PFSK-1 (cell line): ENCODE results near the gene HLF.

Experiments
- FOXP2 ChIP-seq: optimal IDR thresholded peaks from 2 replicates; pipeline ENCODE3; 2011; ENCODE audit warnings: borderline replicate concordance, control low read depth, inconsistent platforms; ENCODE audit not compliant: insufficient read depth; ENCODE audit errors: extremely low read length, extremely low read depth
- POLR2AphosphoS5 ChIP-seq: IDR thresholded peaks from 2 replicates; pipeline ENCODE4 v1.6.1; 2012; ENCODE audit warnings: low read depth, mild to moderate bottlenecking, control low read depth, low read length, moderate library complexity
- SIN3A ChIP-seq: IDR thresholded peaks from 2 replicates; pipeline ENCODE4 v1.6.1; 2012; ENCODE audit warnings: mild to moderate bottlenecking, low read length, moderate library complexity, borderline replicate concordance; ENCODE audit not compliant: insufficient read depth
- TAF1 ChIP-seq: IDR thresholded peaks from 2 replicates; pipeline ENCODE4 v1.6.1; 2012; ENCODE audit warnings: low read length, control low read depth, borderline replicate concordance; ENCODE audit not compliant: insufficient read depth
- TF ChIP-seq, protein P1 (sequence below), 2 experiments: IDR thresholded peaks; 2 replicates each; pipeline versions ENCODE4 v1.6.1 to v1.8.0; 2011 to 2012; ENCODE audit warnings: low read depth in 2 of 2, low read length in 2 of 2, control low read depth in 1 of 2, inconsistent platforms in 1 of 2, mild to moderate bottlenecking in 1 of 2, moderate library complexity in 1 of 2; ENCODE audit not compliant: insufficient read depth in 1 of 2

The HLF gene

DNA sequence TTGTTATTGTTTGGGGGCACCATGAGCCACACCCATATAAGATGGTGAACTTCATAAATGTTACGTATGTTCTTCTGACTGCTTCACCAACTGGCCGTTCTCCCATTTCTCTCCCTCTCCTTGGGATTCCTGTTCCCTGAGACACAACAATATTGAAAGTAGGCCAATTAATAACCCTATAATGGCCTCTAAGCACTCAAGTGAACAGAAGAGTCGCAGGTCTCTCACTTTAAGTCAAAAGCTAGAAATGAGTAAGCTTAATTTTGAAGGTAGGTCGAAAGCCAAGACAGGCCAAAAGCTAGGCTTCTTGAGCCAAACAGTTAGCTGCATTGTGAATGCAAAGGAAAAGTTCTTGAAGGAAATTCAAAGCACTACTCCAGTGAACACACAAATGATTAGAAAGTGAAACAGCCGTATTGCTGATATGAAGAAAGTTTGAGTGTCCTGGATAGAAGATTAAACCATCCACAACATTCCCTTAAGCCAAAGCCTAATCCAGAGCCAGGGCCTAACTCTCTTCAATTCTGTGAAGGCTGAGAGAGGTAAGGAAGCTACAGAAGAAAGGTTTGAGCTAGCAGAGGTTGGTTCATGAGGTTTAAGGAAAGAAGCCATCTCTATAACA is 25.8 kb downstream of the HLF start:
- TF ChIP-seq TAF1 (no peak), FOXP2 (no peak), SIN3A (no peak), POLR2AphosphoS5 (no peak)
- TF ChIP-seq, protein P1, sequence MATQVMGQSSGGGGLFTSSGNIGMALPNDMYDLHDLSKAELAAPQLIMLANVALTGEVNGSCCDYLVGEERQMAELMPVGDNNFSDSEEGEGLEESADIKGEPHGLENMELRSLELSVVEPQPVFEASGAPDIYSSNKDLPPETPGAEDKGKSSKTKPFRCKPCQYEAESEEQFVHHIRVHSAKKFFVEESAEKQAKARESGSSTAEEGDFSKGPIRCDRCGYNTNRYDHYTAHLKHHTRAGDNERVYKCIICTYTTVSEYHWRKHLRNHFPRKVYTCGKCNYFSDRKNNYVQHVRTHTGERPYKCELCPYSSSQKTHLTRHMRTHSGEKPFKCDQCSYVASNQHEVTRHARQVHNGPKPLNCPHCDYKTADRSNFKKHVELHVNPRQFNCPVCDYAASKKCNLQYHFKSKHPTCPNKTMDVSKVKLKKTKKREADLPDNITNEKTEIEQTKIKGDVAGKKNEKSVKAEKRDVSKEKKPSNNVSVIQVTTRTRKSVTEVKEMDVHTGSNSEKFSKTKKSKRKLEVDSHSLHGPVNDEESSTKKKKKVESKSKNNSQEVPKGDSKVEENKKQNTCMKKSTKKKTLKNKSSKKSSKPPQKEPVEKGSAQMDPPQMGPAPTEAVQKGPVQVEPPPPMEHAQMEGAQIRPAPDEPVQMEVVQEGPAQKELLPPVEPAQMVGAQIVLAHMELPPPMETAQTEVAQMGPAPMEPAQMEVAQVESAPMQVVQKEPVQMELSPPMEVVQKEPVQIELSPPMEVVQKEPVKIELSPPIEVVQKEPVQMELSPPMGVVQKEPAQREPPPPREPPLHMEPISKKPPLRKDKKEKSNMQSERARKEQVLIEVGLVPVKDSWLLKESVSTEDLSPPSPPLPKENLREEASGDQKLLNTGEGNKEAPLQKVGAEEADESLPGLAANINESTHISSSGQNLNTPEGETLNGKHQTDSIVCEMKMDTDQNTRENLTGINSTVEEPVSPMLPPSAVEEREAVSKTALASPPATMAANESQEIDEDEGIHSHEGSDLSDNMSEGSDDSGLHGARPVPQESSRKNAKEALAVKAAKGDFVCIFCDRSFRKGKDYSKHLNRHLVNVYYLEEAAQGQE (IDR thresholded peaks at IDR 0.05; ENCODE audit: insufficient read depth in 1 of 2, low read depth in 2 of 2, low read length in 2 of 2) = no peak

DNA sequence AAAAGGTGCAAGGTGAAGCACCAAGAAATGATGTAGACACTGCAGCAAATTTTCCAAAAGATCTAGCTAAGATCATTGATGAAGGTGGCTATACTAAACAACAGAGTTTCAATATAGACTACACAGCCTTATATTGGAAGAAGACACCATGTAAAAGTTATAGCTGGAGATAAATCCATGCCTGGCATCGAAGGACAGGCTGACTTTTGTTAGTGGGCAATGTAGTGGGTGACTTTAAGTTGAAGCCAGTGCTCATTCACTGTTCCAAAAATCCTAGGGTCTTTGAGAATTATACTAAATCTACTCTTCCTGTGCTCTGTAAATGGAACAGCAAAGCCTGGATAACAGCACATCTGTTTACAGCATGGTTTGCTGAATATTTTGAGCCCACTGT is 26.4 kb downstream of the HLF start:
- no peak for TF ChIP-seq SIN3A
- TF ChIP-seq POLR2AphosphoS5 = no peak
- TF ChIP-seq FOXP2 = no peak
- TF ChIP-seq, protein P1 (IDR thresholded peaks at IDR 0.05; ENCODE audit: insufficient read depth in 1 of 2, low read depth in 2 of 2, low read length in 2 of 2) = no peak
- TF ChIP-seq TAF1 = no peak

DNA sequence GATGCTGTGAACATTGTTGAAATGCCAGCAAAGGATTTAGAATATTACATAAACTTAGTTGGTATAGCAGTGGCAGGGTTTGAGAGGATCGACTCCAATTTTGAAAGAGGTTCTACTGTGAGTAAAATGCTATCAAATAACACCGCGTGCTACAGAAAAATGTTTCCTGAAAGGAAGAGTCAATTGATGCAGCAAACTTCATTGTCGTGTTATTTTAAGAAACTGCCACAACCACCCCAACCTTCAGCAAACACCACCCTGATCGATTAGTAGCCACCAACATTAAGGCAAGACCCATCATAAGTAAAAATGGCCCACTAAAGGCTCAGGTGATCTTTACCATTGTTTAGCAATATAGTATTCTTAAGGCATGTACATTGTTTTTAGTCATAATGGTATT is 27.3 kb downstream of the HLF start:
- TF ChIP-seq TAF1 = no peak
- TF ChIP-seq FOXP2 = no peak
- no peak for TF ChIP-seq SIN3A
- no peak for TF ChIP-seq POLR2AphosphoS5

DNA sequence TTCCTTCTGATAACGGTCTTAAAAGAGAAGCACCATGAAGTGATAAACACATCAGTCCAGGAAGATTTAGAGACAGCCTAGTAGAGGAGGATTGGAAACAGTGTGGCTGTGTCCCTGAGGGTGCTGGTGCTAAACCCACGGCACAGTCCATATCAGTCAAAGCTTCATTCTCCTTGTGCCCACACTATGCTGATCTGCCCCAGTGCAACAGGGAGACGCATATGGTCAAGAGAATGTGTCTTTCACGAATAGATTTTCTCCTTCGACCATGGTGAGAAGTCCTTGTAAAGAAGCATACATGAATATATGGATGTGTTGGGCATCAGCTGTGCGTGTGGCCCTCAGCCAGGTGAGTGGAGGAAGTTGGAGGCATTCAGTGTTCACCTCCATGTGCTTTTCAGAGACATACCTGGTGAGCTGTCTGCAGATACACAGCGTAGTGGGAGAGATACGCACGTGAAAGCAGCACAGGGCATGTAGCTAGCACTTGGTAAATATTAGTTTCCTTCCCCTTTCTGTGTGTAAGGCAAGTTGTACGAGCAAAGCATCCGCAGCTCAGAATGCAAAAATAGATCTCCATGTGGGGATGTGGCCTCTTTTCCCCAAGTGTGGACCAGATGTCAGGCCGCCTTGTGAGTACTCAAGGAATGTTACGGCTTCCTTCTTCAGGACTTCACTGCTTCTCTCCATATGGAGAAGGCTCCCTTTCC is 29.4 kb downstream of the HLF start:
- TF ChIP-seq FOXP2 (no peak), POLR2AphosphoS5 (no peak), SIN3A (no peak), TAF1 (no peak)
- TF ChIP-seq, protein P1 (IDR thresholded peaks at IDR 0.05; ENCODE audit: insufficient read depth in 1 of 2, low read depth in 2 of 2, low read length in 2 of 2) = no peak

DNA sequence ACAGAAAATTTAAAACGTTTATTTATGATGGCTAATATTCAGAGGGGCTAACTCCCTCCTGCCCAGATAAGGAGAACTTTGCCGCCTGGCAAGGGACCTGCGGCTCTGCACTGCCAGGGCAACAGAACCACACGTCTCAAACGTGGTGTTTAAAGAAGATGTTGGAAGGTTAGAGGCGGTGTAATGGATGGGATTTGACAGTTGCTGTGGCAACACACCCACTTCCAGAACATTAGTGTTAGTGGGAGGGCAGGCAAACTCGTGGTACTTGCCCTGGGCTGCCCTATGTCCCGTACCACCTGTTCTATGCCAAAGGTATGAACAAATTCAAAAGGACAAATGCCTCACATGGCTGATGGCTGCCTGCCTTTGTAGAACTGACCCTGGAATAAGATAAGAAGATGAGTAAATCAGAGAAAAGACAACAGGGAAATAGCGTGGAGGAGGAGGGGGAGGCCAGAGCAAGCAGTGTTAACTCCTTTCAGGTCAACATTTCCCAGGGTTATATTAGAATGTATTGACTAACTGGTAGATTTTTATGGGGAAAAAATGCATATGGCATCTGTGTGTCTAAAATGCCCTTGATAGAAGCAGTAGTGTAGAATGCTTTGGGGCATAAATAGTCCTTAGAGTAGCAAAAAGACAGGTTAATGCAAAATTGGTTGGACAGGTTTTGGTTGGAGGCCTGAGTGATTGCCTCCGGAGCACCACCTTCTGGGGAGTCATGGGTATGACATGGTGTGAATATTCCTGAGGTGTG is 30.8 kb downstream of the HLF start:
- no peak for TF ChIP-seq POLR2AphosphoS5
- TF ChIP-seq FOXP2 = no peak
- no peak for TF ChIP-seq TAF1
- TF ChIP-seq, protein P1 (IDR thresholded peaks at IDR 0.05; ENCODE audit: insufficient read depth in 1 of 2, low read depth in 2 of 2, low read length in 2 of 2) = no peak
- no peak for TF ChIP-seq SIN3A
